Hepatocyte (in vitro differentiated cells): ENCODE results near the gene SHLD2.
"Not testable (repeated sequence)": the region's sequence is repeated elsewhere in the genome, so short reads cannot be mapped to it uniquely, and the experiment has no call there.

Experiments
- CTCF ChIP-seq: fragments of 200-600 bp; sonication (generic); IDR thresholded peaks from 2 replicates; pipeline ENCODE4 v1.5.1; 2016; ENCODE audit warnings: antibody characterized with exemption, mild to moderate bottlenecking; ENCODE audit not compliant: poor library complexity
- EZH2 ChIP-seq: fragments of 200-600 bp; sonication (generic); IDR thresholded peaks from 2 replicates; pipeline ENCODE4 v1.6.1; 2016; ENCODE audit warnings: antibody characterized with exemption, mild to moderate bottlenecking, borderline replicate concordance
- EZH2phosphoT487 ChIP-seq: fragments of 200-600 bp; sonication (generic); IDR thresholded peaks from one replicate; pipeline ENCODE4 v1.6.1; 2018; ENCODE audit warnings: antibody characterized with exemption, mild to moderate bottlenecking, low read depth, moderate library complexity; ENCODE audit not compliant: unreplicated experiment, severe bottlenecking

GRCh38 chr10:87237244-87237643, 142.2 kb downstream of the SHLD2 start:
- TF ChIP-seq CTCF, EZH2phosphoT487, EZH2: not testable (repeated sequence)
